H1 (cell line): ENCODE results near the gene RNASEL.

Experiments used
- CREB1 ChIP-seq: IDR thresholded peaks from 2 replicates; pipeline ENCODE4 v1.6.1; 2012; ENCODE audit warnings: inconsistent platforms
- RBBP5 ChIP-seq: IDR thresholded peaks from 2 replicates; pipeline ENCODE4 v1.7.1; 2012; ENCODE audit warnings: low read depth, mild to moderate bottlenecking, inconsistent platforms, low read length, moderate library complexity, borderline replicate concordance
- RFX5 ChIP-seq: IDR thresholded peaks from 2 replicates; pipeline ENCODE4 v1.6.1; 2011; ENCODE audit warnings: low read depth, low read length, improper control_type of control experiment, borderline replicate concordance
- RNF2 ChIP-seq: fragments of 200-900, 300-1000 bp; sonication (generic); IDR thresholded peaks from 2 replicates; pipeline ENCODE4 v1.7.1; 2016; ENCODE audit warnings: borderline replicate concordance, low read depth, mild to moderate bottlenecking, antibody characterized with exemption, low read length; ENCODE audit not compliant: poor library complexity, severe bottlenecking; ENCODE audit errors: missing control alignments
- SIX5 ChIP-seq: IDR thresholded peaks from 2 replicates; pipeline ENCODE4 v1.6.1; 2011; ENCODE audit warnings: mild to moderate bottlenecking, low read depth, low read length
- TF ChIP-seq, protein P1 (sequence below): IDR thresholded peaks from 2 replicates; pipeline ENCODE4 v1.6.1; 2012; ENCODE audit warnings: low read length, inconsistent platforms
- TF ChIP-seq, protein P2 (sequence below), 3 experiments: IDR thresholded peaks; 1 replicate in 2 of 3; 2 replicates in 1 of 3; pipeline versions ENCODE4 v1.5.1 to v1.6.1; 2011; ENCODE audit warnings: low read length in 3 of 3, mild to moderate bottlenecking in 3 of 3, inconsistent platforms in 2 of 3, low read depth in 1 of 3, moderate library complexity in 1 of 3; ENCODE audit not compliant: insufficient read depth in 1 of 3; ENCODE audit errors: control extremely low read depth in 1 of 3
- TF ChIP-seq, protein P3 (sequence below): IDR thresholded peaks from 2 replicates; pipeline ENCODE4 v1.6.1; 2011; ENCODE audit warnings: low read depth, mild to moderate bottlenecking, low read length; ENCODE audit not compliant: insufficient read depth

DNA sequence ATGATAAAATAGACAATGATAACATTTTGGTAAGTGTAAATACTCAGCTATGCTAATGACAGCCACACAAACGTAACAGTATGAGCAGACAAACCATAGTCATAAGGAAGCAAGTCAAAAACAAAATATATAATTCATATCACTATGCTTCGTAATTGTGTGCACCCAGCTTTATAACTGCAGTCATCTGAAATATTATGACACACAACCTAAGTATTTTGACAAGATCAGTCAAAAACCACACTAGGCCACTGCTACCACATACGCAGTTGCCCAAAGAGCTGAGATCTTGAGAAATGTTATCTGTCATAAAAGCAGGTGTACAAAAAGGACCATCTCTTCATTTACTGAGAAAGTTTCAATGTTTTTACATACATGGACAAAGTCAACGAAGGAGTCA, 26.0 kb downstream of the RNASEL start:
- TF ChIP-seq RFX5, result no peak
- TF ChIP-seq RNF2, result no peak
- TF ChIP-seq RBBP5, result no peak
- TF ChIP-seq, protein P1, sequence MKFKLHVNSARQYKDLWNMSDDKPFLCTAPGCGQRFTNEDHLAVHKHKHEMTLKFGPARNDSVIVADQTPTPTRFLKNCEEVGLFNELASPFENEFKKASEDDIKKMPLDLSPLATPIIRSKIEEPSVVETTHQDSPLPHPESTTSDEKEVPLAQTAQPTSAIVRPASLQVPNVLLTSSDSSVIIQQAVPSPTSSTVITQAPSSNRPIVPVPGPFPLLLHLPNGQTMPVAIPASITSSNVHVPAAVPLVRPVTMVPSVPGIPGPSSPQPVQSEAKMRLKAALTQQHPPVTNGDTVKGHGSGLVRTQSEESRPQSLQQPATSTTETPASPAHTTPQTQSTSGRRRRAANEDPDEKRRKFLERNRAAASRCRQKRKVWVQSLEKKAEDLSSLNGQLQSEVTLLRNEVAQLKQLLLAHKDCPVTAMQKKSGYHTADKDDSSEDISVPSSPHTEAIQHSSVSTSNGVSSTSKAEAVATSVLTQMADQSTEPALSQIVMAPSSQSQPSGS, result no peak
- no peak for TF ChIP-seq CREB1
- TF ChIP-seq, protein P2, sequence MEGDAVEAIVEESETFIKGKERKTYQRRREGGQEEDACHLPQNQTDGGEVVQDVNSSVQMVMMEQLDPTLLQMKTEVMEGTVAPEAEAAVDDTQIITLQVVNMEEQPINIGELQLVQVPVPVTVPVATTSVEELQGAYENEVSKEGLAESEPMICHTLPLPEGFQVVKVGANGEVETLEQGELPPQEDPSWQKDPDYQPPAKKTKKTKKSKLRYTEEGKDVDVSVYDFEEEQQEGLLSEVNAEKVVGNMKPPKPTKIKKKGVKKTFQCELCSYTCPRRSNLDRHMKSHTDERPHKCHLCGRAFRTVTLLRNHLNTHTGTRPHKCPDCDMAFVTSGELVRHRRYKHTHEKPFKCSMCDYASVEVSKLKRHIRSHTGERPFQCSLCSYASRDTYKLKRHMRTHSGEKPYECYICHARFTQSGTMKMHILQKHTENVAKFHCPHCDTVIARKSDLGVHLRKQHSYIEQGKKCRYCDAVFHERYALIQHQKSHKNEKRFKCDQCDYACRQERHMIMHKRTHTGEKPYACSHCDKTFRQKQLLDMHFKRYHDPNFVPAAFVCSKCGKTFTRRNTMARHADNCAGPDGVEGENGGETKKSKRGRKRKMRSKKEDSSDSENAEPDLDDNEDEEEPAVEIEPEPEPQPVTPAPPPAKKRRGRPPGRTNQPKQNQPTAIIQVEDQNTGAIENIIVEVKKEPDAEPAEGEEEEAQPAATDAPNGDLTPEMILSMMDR (IDR thresholded peaks at IDR 0.05; ENCODE audit: control extremely low read depth in 1 of 3, insufficient read depth in 1 of 3, low read depth in 1 of 3, low read length in 3 of 3), result no peak
- TF ChIP-seq SIX5, result no peak
- TF ChIP-seq, protein P3, sequence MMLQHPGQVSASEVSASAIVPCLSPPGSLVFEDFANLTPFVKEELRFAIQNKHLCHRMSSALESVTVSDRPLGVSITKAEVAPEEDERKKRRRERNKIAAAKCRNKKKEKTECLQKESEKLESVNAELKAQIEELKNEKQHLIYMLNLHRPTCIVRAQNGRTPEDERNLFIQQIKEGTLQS, result no peak
